Measurements from ENCODE around the gene PEX12.
"Not testable (repeated sequence)": the region's sequence is repeated elsewhere in the genome, so short reads cannot be mapped to it uniquely, and the experiment has no call there.

Gene PEX12

DNA sequence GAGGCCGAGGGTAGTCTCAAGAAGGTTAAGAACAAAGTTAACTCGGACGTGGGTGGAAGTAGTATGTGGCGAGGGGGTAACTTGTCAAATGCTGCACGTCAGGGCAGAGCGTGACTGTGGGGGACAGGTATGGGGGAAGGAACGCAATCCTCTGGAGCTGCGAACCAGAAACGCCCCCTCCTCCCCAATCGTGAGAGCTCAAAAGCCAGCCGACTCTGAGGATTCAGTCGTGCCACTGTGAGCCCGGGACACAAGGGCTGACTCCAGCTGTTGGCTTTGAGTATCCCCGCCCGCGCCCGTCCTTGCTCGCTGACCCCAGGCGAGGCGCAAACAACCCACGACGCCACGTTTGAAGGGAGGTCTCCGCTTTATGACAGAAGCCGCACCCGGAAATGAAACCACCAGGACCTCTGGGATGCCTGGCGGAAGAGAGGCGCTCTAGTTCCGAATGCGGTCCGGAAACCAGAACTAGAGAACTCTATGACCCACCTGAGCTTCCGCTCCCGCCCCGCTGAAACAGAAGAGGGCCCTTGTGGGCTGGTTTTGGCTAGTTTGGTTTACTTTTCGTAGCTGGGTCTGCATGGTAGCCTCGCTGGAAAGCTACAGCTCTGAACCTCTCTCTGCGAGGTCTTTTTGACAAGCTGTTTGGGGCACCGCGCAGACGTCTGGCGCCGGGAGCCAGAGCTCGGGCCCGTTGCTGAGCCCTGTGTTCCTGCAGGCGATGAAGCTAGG is at the start of gene PEX12:
PEX12 (minus strand) TSS at position 375 of the 732 bp plus-strand sequence. CDS start 550 bp downstream, outside the sequence.
- DNase-seq: peak; percentile 94

GRCh38 chr17:35627417-35627816 is 49.0 kb upstream of the PEX12 start:
- no peak for DNase-seq

DNA sequence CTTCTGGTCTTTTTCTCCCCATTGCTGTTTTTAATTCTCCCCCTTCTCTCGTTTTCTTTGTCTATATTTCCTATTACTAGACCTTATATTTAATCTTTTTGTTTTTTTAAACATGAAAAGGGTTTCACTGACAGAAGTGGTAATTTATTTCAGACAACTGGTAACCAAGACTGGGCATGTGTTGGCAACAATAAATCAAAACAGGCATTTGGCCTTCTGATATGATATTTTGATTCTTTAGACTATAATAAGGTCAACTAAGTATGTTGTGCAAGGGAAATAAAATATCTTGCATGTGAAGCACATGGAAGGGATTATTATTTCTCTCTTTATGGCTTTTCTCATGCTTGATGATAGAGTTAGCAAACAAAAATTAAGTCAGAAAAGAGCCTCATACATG is 43.4 kb upstream of the PEX12 start:
- DNase-seq: no peak

DNA sequence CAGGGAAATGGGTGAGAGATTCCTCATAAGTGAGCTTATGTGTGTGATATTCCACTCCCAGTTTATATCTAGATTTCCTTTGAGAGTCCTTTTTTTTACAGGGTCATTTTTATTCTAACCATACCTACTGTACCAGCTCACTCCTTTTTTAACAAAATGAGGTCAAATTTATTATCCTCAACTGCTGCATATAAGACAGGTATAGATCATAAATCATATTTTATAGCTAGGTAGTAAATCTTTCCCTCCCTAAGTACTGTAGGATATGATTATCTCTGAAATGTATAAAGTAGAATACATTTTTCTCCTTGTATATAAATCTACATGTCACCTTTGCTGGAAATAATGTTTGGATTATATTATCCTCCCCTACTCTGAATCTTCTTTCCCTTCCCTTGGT is 40.3 kb upstream of the PEX12 start:
- no peak for DNase-seq

DNA sequence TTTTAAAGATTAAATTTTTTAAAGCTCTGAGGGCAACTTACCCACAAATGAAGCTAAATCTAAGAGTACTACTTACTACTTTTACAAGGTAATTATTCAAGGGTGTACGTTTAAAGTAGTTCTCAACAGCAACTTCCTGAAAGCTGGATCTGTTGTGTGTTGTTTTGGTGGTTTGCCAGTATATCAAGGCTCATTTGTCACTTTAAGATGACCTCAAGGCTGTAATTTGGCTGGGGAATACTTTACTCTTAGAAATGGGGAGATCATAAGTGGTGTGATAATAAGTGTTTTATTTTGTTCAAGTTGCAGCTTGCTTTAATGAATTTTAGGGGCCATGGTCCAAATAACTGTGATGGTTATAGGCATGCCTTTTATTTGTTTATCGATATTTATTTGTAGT is 39.1 kb upstream of the PEX12 start:
- no peak for DNase-seq

GRCh38 chr17:35616536-35616935 is 38.2 kb upstream of the PEX12 start:
- DNase-seq: no peak

- no peak for DNase-seq
These were observed 36.4 kb upstream of the PEX12 start for GRCh38 chr17:35614810-35615209.

- DNase-seq: peak; percentile 23
These were observed 34.7 kb upstream of the PEX12 start for GRCh38 chr17:35612924-35613521.

DNA sequence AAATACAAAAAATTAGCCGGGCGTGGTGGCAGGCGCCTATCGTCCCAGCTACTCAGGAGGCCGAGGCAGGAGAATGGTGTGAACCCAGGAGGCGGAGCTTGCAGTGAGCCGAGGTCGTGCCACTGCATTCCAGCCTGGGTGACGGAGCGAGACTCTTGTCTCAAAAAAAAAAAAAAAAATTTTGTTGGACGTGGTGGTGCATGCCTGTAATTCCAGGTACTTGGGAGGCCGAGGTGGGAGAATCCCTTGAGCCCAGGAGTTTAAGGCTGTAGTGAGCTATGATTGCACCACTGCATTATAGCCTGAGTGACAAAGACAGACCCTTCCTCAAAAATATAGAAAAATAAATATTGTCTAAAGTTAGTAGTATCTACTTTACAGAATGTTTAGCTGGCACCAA is 32.4 kb upstream of the PEX12 start:
- DNase-seq: not testable (repeated sequence)

DNA sequence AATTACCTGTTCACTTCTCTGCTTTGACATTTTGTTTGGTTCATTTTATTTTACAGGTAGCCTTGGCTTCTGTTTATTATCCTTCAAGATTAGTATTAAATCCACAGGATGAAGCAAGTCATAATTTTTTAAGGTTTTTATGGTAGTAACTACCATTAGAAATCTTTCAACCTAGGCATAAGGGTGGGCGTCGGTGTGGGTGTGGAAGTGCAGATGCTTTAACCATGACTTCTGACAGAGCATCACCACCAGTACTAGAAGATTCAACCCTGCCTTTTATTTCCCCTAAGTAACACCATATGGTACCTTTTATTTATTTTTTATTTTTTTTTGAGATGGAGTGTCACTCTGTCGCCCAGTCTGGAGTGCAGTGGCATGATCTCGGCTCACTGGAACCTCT is 31.5 kb upstream of the PEX12 start:
- DNase-seq: no peak

DNA sequence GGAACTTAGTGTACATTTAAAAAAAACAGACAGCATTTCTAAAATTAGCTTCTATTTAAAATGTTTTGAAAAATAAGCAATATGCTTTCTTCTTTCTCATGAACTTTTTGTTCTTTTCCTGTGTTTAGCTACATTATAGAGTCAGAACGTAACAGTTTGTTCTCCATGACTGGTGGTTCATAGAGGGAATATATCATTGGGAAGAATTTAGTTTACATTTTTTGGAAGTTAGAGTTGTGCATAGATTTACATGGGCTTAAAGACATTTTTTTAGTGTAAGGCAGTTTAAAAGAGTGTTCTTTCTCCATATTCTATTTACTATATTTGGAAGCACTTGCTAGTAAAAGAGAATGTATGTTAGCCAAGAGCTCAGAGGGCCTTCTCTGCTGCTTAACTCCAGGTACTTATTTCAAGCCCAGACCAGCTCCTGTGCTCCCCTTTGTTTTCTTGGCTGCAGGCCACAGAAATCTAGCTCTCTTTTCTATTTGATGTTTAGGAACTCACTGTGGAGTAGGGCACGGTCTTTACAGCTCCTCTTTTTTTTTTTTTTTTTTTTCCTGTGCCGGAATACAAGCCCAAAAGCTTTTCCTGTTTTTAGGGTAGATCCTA is 29.0 kb upstream of the PEX12 start:
- DNase-seq: no peak

DNA sequence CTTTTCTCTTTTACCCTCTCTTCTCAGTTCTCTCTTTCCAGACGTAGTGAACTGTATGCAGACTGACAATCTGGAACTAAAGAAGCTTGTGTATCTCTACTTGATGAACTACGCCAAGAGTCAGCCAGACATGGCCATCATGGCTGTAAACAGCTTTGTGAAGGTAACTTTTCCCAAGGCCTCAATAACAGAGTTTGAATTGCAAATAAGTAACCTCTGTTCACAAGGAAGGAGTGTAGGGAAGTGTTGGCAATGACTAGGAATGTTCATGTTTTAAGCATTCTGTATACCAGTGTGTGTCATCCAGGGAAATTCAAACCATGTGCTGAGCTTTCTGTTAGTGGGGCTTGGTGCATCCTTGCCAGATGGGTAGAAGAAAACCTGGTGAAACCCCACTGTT is 27.3 kb upstream of the PEX12 start:
- DNase-seq: no peak

GRCh38 chr17:35603674-35604073 is 25.3 kb upstream of the PEX12 start:
- DNase-seq: no peak

DNA sequence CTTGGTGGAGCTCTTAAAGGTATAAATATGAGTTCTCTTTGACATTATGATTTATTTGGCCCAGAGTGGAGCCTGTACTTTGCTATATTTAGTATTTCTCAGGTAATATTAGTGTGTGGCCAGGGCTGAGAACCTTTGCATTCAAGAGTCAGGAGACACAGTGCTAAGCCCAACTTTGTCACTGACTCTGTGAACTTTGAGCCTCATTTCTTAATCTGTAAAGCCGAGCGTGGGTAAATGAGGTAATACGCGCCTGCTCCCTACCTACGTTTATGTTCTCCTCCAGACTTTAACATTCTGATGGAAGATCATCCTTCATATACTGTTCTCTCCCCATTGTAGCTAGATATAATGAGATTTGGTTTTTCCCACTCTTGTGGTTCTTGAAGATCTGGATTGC is 19.2 kb upstream of the PEX12 start:
- no peak for DNase-seq

GRCh38 chr17:35596530-35597233 is 18.3 kb upstream of the PEX12 start:
- no peak for DNase-seq

DNA sequence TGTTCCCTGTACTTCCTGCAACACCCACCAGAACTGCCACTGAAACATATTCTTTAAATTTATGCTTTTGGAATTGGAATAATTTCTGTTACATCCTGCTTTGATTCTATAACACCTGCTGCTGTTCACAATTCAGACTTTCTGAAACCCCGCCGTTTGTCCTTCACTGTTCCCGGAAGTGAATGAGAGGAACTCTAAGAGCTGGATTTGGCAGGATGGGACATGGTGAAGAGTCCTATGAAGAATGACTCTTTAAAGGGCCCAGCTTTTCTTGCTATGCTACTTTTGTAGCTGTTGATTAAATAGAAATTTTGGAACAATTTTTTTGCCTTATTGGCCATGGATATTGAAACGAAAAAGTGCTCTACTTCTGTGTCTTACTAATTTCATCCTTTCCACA is 17.7 kb upstream of the PEX12 start:
- DNase-seq: no peak

- peak; percentile 82 for DNase-seq
These were observed 10.0 kb upstream of the PEX12 start for GRCh38 chr17:35588196-35588920.

GRCh38 chr17:35587074-35587961 is 8.9 kb upstream of the PEX12 start, which contains the start of gene AP2B1:
AP2B1 (plus strand) TSS chr17:35587322; CDS start chr17:35594031, 6,709 bp downstream.
- DNase-seq: peak; percentile 98

DNA sequence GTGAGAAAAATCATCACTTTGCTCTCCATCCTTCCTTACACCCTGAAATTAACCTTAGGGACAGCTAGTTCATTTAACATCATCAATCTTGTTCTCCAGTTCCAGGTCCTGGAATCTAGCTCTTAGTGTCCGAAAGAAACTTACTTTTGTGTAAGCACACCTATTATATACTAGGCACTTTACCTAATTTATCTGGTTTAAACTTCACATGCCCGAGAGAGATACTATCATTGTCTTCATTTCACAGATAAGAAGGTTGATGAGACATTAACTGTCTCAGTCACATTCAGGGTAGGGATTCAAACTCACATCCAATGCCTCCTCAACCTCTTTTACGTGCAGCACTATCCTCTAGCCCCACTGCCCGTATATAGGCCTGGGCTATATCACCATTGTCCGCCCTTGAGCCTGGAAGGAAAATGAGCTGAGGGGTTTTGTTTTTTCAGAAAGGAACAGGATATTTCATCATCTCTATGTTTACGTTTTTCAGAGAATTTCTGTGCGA is 8.2 kb upstream of the PEX12 start:
- no peak for DNase-seq

GRCh38 chr17:35584061-35584460 is 5.7 kb upstream of the PEX12 start:
- no peak for DNase-seq

GRCh38 chr17:35578929-35579432 is 610 bp upstream of the PEX12 start:
- DNase-seq: peak; percentile 14

Measured in activated CD4-positive, alpha-beta T cell treated with anti-CD3 and anti-CD28 coated beads, Interleukin-2, amount 50 U/mL, for 16 hours (primary cell).